GM12878 (cell line): ENCODE results near the gene GRM5.

Experiments
- ASH2L ChIP-seq: fragments of 300-600, 200-600 bp; sonication (generic); IDR thresholded peaks from 2 replicates; pipeline ENCODE4 v1.6.1; 2017; ENCODE audit warnings: low read depth, mild to moderate bottlenecking, borderline replicate concordance
- CTCF ChIP-seq, 3 experiments: IDR thresholded peaks in 2 of 3; conservative IDR thresholded peaks in 1 of 3; 2 replicates each; pipeline ENCODE4 v1.5.1; 2011; ENCODE audit warnings: low read depth in 3 of 3, low read length in 3 of 3, mild to moderate bottlenecking in 3 of 3, control low read depth in 2 of 3, moderate library complexity in 2 of 3, inconsistent platforms in 1 of 3, mixed read lengths in 1 of 3; ENCODE audit not compliant: control insufficient read depth in 2 of 3, insufficient read depth in 1 of 3; ENCODE audit errors: extremely low read depth in 1 of 3
- EZH2 ChIP-seq: IDR thresholded peaks from 2 replicates; pipeline ENCODE4 v1.6.1; 2012; ENCODE audit warnings: low read depth, mild to moderate bottlenecking, control low read depth, inconsistent platforms, low read length, borderline replicate concordance; ENCODE audit not compliant: control insufficient read depth
- POLR2AphosphoS5 ChIP-seq: IDR thresholded peaks from 2 replicates; pipeline ENCODE4 v1.6.1; 2011; ENCODE audit warnings: mild to moderate bottlenecking, low read length, inconsistent platforms
- TF ChIP-seq, protein P1 (sequence below): fragments of 450-650 bp; IDR thresholded peaks from 2 replicates; pipeline ENCODE4 v1.6.1; 2018; ENCODE audit warnings: mild to moderate bottlenecking, low read depth, moderate library complexity; ENCODE audit not compliant: partially characterized antibody

DNA sequence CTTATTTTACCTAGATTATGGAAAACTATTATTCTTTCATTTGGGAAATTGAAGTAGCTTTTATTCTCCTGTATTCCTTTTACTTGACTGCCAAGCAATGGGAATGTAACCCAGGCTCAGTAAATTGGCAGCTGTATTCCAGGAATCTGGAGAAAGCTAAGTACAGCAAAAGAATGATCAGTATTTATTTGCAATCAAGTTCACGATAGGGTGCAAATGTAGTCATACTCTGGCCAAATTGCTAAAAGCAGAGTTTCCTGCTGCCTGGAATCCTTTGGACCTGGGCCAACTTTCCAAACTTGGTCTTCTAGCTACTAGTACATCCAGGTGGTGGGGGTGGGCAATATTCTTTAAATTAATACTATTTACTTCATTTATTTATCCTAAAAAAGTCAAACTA lies 442.3 kb downstream of the GRM5 start:
- TF ChIP-seq EZH2 (no peak), ASH2L (no peak), POLR2AphosphoS5 (no peak), CTCF (IDR thresholded peaks at IDR 0.05 in 2 of 3, conservative IDR thresholded peaks at IDR 0.05 in 1 of 3; ENCODE audit: control insufficient read depth in 2 of 3, extremely low read depth in 1 of 3, insufficient read depth in 1 of 3, low read depth in 3 of 3, low read length in 3 of 3) (no peak)
- TF ChIP-seq, protein P1, sequence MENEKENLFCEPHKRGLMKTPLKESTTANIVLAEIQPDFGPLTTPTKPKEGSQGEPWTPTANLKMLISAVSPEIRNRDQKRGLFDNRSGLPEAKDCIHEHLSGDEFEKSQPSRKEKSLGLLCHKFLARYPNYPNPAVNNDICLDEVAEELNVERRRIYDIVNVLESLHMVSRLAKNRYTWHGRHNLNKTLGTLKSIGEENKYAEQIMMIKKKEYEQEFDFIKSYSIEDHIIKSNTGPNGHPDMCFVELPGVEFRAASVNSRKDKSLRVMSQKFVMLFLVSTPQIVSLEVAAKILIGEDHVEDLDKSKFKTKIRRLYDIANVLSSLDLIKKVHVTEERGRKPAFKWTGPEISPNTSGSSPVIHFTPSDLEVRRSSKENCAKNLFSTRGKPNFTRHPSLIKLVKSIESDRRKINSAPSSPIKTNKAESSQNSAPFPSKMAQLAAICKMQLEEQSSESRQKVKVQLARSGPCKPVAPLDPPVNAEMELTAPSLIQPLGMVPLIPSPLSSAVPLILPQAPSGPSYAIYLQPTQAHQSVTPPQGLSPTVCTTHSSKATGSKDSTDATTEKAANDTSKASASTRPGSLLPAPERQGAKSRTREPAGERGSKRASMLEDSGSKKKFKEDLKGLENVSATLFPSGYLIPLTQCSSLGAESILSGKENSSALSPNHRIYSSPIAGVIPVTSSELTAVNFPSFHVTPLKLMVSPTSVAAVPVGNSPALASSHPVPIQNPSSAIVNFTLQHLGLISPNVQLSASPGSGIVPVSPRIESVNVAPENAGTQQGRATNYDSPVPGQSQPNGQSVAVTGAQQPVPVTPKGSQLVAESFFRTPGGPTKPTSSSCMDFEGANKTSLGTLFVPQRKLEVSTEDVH, result no peak
